Muscle layer of duodenum (tissue), 2 donors: ENCODE results near the gene DIP2A.
A peak's percentile ranks its signal among the peaks of the same experiment; 100 is the strongest.
"Not testable (repeated sequence)": the region's sequence is repeated elsewhere in the genome, so short reads cannot be mapped to it uniquely, and the experiment has no call there.

Experiments used
- H3K27ac ChIP-seq: one replicate; pipeline ENCODE4 v1.7.0; 2013; ENCODE audit warnings: mild to moderate bottlenecking, low read length
- H3K27me3 ChIP-seq: one replicate; pipeline ENCODE4 v1.7.0; 2013; ENCODE audit warnings: low read depth, mild to moderate bottlenecking, control low read depth, low read length
- H3K36me3 ChIP-seq, 2 donors: one replicate each; pipeline ENCODE4 v1.7.0; 2013; ENCODE audit warnings: low read length in 2 of 2, control low read depth in 1 of 2, mild to moderate bottlenecking in 1 of 2; ENCODE audit not compliant: insufficient read depth in 2 of 2, control insufficient read depth in 1 of 2
- H3K4me1 ChIP-seq, 2 donors: one replicate each; pipeline ENCODE4 v1.7.0; 2013; ENCODE audit warnings: low read length in 2 of 2, mild to moderate bottlenecking in 2 of 2, control low read depth in 1 of 2, moderate library complexity in 1 of 2; ENCODE audit not compliant: insufficient read depth in 2 of 2, control insufficient read depth in 1 of 2
- H3K4me3 ChIP-seq, 2 donors: one replicate each; pipeline ENCODE4 v1.7.0; 2013; ENCODE audit warnings: low read length in 2 of 2, low read depth in 1 of 2, mild to moderate bottlenecking in 1 of 2
- H3K9me3 ChIP-seq, 2 donors: one replicate each; pipeline ENCODE4 v1.7.0; 2013; ENCODE audit warnings: low read length in 2 of 2, control low read depth in 1 of 2, mild to moderate bottlenecking in 1 of 2; ENCODE audit not compliant: control insufficient read depth in 1 of 2
- donor health status: healthy.

The DIP2A gene

GRCh38 chr21:46562472-46562871 lies 103.8 kb downstream of the DIP2A start:
- Histone ChIP-seq H3K9me3 (no peaks in the 10 kb centered on the region), H3K4me1 (no peaks in the 10 kb centered on the region), H3K36me3 (peaks cover 66 to 94% of the 10 kb centered on the region in 2 donors), H3K27ac (no peak overlapping the region), H3K27me3 (no peaks in the 10 kb centered on the region), H3K4me3 (no peak overlapping the region)

GRCh38 chr21:46562964-46563607 lies 104.4 kb downstream of the DIP2A start:
- Histone ChIP-seq H3K27me3 (no peaks in the 10 kb centered on the region), H3K9me3 (no peaks in the 10 kb centered on the region), H3K4me1 (no peaks in the 10 kb centered on the region), H3K36me3 (peaks cover 71 to 93% of the 10 kb centered on the region in 2 donors), H3K4me3 (no peak overlapping the region), H3K27ac (no peak overlapping the region)

GRCh38 chr21:46564391-46564790 lies 105.7 kb downstream of the DIP2A start:
- H3K27me3 ChIP-seq: no peaks in the 10 kb centered on the region
- H3K36me3 ChIP-seq: peaks cover 74 to 92% of the 10 kb centered on the region in 2 donors
- H3K27ac ChIP-seq: no peak overlapping the region
- no peaks in the 10 kb centered on the region for H3K9me3 ChIP-seq
- H3K4me3 ChIP-seq: no peak overlapping the region
- no peaks in the 10 kb centered on the region for H3K4me1 ChIP-seq

GRCh38 chr21:46567348-46567747 lies 108.7 kb downstream of the DIP2A start:
- H3K4me3 ChIP-seq: no peak overlapping the region
- no peaks in the 10 kb centered on the region for H3K27me3 ChIP-seq
- H3K27ac ChIP-seq: no peak overlapping the region
- no peaks in the 10 kb centered on the region for H3K9me3 ChIP-seq
- H3K4me1 ChIP-seq: no peaks in the 10 kb centered on the region
- peaks cover 69 to 87% of the 10 kb centered on the region in 2 donors for H3K36me3 ChIP-seq

GRCh38 chr21:46568562-46568961 lies 109.9 kb downstream of the DIP2A start:
- H3K27ac ChIP-seq: no peak overlapping the region
- no peaks in the 10 kb centered on the region for H3K4me1 ChIP-seq
- H3K4me3 ChIP-seq: no peak overlapping the region
- H3K36me3 ChIP-seq: peaks cover 60 to 82% of the 10 kb centered on the region in 2 donors
- no peaks in the 10 kb centered on the region for H3K9me3 ChIP-seq
- H3K27me3 ChIP-seq: no peaks in the 10 kb centered on the region

GRCh38 chr21:46569081-46569480 lies 110.4 kb downstream of the DIP2A start:
- no peaks in the 10 kb centered on the region for H3K27me3 ChIP-seq
- H3K4me3 ChIP-seq: no peak overlapping the region
- H3K9me3 ChIP-seq: no peaks in the 10 kb centered on the region
- H3K36me3 ChIP-seq: peaks cover 55 to 76% of the 10 kb centered on the region in 2 donors
- H3K4me1 ChIP-seq: no peaks in the 10 kb centered on the region
- H3K27ac ChIP-seq: no peak overlapping the region

GRCh38 chr21:46570119-46570518 lies 111.4 kb downstream of the DIP2A start:
- Histone ChIP-seq H3K36me3 (peaks cover 45 to 66% of the 10 kb centered on the region in 2 donors), H3K27me3 (no peaks in the 10 kb centered on the region), H3K4me1 (no peaks in the 10 kb centered on the region), H3K27ac (no peak overlapping the region), H3K4me3 (no peak overlapping the region), H3K9me3 (no peaks in the 10 kb centered on the region)

- Histone ChIP-seq H3K4me3 (no peak overlapping the region), H3K4me1 (no peaks in the 10 kb centered on the region), H3K27ac (no peak overlapping the region), H3K27me3 (no peaks in the 10 kb centered on the region), H3K9me3 (no peaks in the 10 kb centered on the region), H3K36me3 (peaks cover 43 to 63% of the 10 kb centered on the region in 2 donors)
Observed at GRCh38 chr21:46570631-46571030, 111.9 kb downstream of the DIP2A start.

- no peaks in the 10 kb centered on the region for H3K4me1 ChIP-seq
- peaks cover 22 to 41% of the 10 kb centered on the region in 2 donors for H3K36me3 ChIP-seq
- H3K4me3 ChIP-seq: no peak overlapping the region
- H3K9me3 ChIP-seq: peaks cover 0 to 3% of the 10 kb centered on the region in 2 donors
- no peak overlapping the region for H3K27ac ChIP-seq
- no peaks in the 10 kb centered on the region for H3K27me3 ChIP-seq
Observed at GRCh38 chr21:46572850-46573249, 114.2 kb downstream of the DIP2A start.

- peaks cover 0 to 17% of the 10 kb centered on the region in 2 donors for H3K36me3 ChIP-seq
- H3K9me3 ChIP-seq: peaks cover 4 to 19% of the 10 kb centered on the region in 2 donors
- not testable (repeated sequence) for H3K4me1 ChIP-seq, H3K4me3 ChIP-seq, H3K27me3 ChIP-seq, H3K27ac ChIP-seq
Observed at GRCh38 chr21:46577786-46578185, 119.1 kb downstream of the DIP2A start.

- not testable (repeated sequence) for H3K27ac ChIP-seq, H3K27me3 ChIP-seq, H3K4me1 ChIP-seq
- Histone ChIP-seq H3K9me3 (peaks cover 4 to 19% of the 10 kb centered on the region in 2 donors), H3K4me3 (peak overlapping the region in 1 of 2 donors; percentile 8), H3K36me3 (peaks cover 0 to 15% of the 10 kb centered on the region in 2 donors)
Observed at GRCh38 chr21:46579394-46579793, 120.7 kb downstream of the DIP2A start.

GRCh38 chr21:46581780-46582307 lies 123.2 kb downstream of the DIP2A start:
- H3K27ac ChIP-seq: no peak overlapping the region
- no peak overlapping the region for H3K4me3 ChIP-seq
- no peaks in the 10 kb centered on the region for H3K4me1 ChIP-seq
- no peaks in the 10 kb centered on the region for H3K27me3 ChIP-seq
- peaks cover 4 to 19% of the 10 kb centered on the region in 2 donors for H3K9me3 ChIP-seq
- H3K36me3 ChIP-seq: peaks cover 0 to 15% of the 10 kb centered on the region in 2 donors
